WTC11 (cell line): Measurements from ENCODE around the gene RGS9BP. TPM values are rescaled to one million over a fixed set of nuclear protein-coding genes. Genes with fewer than 3 reads are reported as not detected.

Source experiments
- ATAC-seq: fragments of 200-7000 bp; cut with Tn5 transposase; 2 replicates; pipeline ENCODE4 v1.10.0; 2021; ENCODE audit warnings: mild to moderate bottlenecking, moderate library complexity
- CTCF ChIA-PET: fragments of 300-600 bp; sonication (Branson Sonifier 250); formaldehyde crosslinking; loops from one replicate; lab custom pipeline; 2021; ENCODE audit warnings: antibody characterized with exemption; lab: Charles Lee
- POLR2A ChIA-PET: fragments of 350-600 bp; sonication (Branson Sonifier 250); formaldehyde crosslinking; loops from one replicate; lab custom pipeline; 2021; ENCODE audit warnings: antibody characterized with exemption; lab: Charles Lee
- DNase-seq: peaks from one replicate; pipeline ENCODE4 v3.0.0; 2021; ENCODE audit warnings: low spot score
- H3K27ac Mint-ChIP-seq: 2 replicates; pipeline ENCODE4 v1.8.0; 2021; ENCODE audit warnings: mixed read lengths
- H3K27me3 Mint-ChIP-seq: 2 replicates; pipeline ENCODE4 v1.8.0; 2021; ENCODE audit warnings: low read depth, mild to moderate bottlenecking, moderate library complexity, mixed read lengths
- H3K36me3 Mint-ChIP-seq: 2 replicates; pipeline ENCODE4 v1.8.0; 2021; ENCODE audit warnings: mixed read lengths
- H3K4me1 Mint-ChIP-seq: 2 replicates; pipeline ENCODE4 v1.8.0; 2022; ENCODE audit warnings: mixed read lengths
- H3K4me3 Mint-ChIP-seq: 2 replicates; pipeline ENCODE4 v1.8.0; 2021; ENCODE audit warnings: mild to moderate bottlenecking, moderate library complexity, mixed read lengths
- H3K9me3 Mint-ChIP-seq: 2 replicates; pipeline ENCODE4 v1.8.0; 2021; ENCODE audit warnings: mixed read lengths
- CREM ChIP-seq: sonication (generic); formaldehyde crosslinking; IDR thresholded peaks from 2 replicates; pipeline ENCODE4 v1.8.1; 2022; ENCODE audit warnings: mild to moderate bottlenecking, missing genetic modification reagents, moderate library complexity
- FOXJ3 ChIP-seq: sonication (generic); formaldehyde crosslinking; IDR thresholded peaks from 2 replicates; pipeline ENCODE4 v1.9.0; 2021; ENCODE audit warnings: missing genetic modification reagents, mild to moderate bottlenecking, borderline replicate concordance
- FOXK1 ChIP-seq: sonication (generic); formaldehyde crosslinking; IDR thresholded peaks from 2 replicates; pipeline ENCODE4 v1.8.0; 2022; ENCODE audit warnings: mild to moderate bottlenecking, moderate library complexity, missing genetic modification reagents
- FOXP1 ChIP-seq: sonication (generic); formaldehyde crosslinking; IDR thresholded peaks from 2 replicates; pipeline ENCODE4 v1.8.0; 2022; ENCODE audit warnings: missing genetic modification reagents, mild to moderate bottlenecking, moderate library complexity, borderline replicate concordance
- FOXP4 ChIP-seq: sonication (generic); formaldehyde crosslinking; IDR thresholded peaks from 2 replicates; pipeline ENCODE4 v1.8.0; 2022; ENCODE audit warnings: mild to moderate bottlenecking, missing genetic modification reagents
- GRHL2 ChIP-seq: fragments of 250-450 bp; sonication (Bioruptor Pico); IDR thresholded peaks from 2 replicates; pipeline ENCODE4 v1.8.0; 2022; ENCODE audit warnings: mild to moderate bottlenecking, moderate library complexity; ENCODE audit not compliant: insufficient replicate concordance, severe bottlenecking
- MLX ChIP-seq: sonication (generic); formaldehyde crosslinking; IDR thresholded peaks from 2 replicates; pipeline ENCODE4 v1.8.1; 2023; ENCODE audit warnings: mild to moderate bottlenecking, missing genetic modification reagents, moderate library complexity
- NFATC4 ChIP-seq: fragments of 250-450 bp; sonication (Bioruptor Pico); IDR thresholded peaks from 2 replicates; pipeline ENCODE4 v1.9.0; 2021; ENCODE audit warnings: mild to moderate bottlenecking
- PREB ChIP-seq: sonication (generic); formaldehyde crosslinking; IDR thresholded peaks from 2 replicates; pipeline ENCODE4 v1.8.1; 2022; ENCODE audit warnings: mild to moderate bottlenecking, missing genetic modification reagents, moderate library complexity, borderline replicate concordance
- RELA ChIP-seq: sonication (generic); formaldehyde crosslinking; IDR thresholded peaks from 2 replicates; pipeline ENCODE4 v1.8.1; 2022; ENCODE audit warnings: missing genetic modification reagents, mild to moderate bottlenecking, borderline replicate concordance
- TCF7 ChIP-seq: sonication (generic); formaldehyde crosslinking; IDR thresholded peaks from 2 replicates; pipeline ENCODE4 v1.8.0; 2022; ENCODE audit warnings: mild to moderate bottlenecking, low read depth, missing genetic modification reagents, moderate library complexity
- TEAD4 ChIP-seq: sonication (generic); formaldehyde crosslinking; IDR thresholded peaks from 2 replicates; pipeline ENCODE4 v1.8.0; 2022; ENCODE audit warnings: mild to moderate bottlenecking, missing genetic modification reagents
- TP53 ChIP-seq: sonication (generic); formaldehyde crosslinking; IDR thresholded peaks from 2 replicates; pipeline ENCODE4 v1.8.1; 2023; ENCODE audit warnings: mild to moderate bottlenecking, missing genetic modification reagents
- ZNF317 ChIP-seq: sonication (generic); formaldehyde crosslinking; IDR thresholded peaks from 2 replicates; pipeline ENCODE4 v1.8.1; 2023; ENCODE audit warnings: low read depth, mild to moderate bottlenecking, moderate library complexity, missing genetic modification reagents, borderline replicate concordance
- total RNA-seq: library from RNA; stranded (reverse); gene quantifications from 3 replicates; pipeline ENCODE4 v1.2.3, GENCODE V29; 2021
- TF ChIP-seq, protein P1 (sequence below): sonication (generic); formaldehyde crosslinking; IDR thresholded peaks from 2 replicates; pipeline ENCODE4 v1.8.1; 2022; ENCODE audit warnings: missing genetic modification reagents, borderline replicate concordance
- TF ChIP-seq, protein P2 (sequence below): sonication (generic); formaldehyde crosslinking; IDR thresholded peaks from 2 replicates; pipeline ENCODE4 v1.8.0; 2022; ENCODE audit warnings: mild to moderate bottlenecking, missing genetic modification reagents
- TF ChIP-seq, protein P3 (sequence below): fragments of 250-450 bp; sonication (Bioruptor Pico); IDR thresholded peaks from 2 replicates; pipeline ENCODE4 v1.9.0; 2021; ENCODE audit warnings: moderate library complexity, mild to moderate bottlenecking, inconsistent platforms, borderline replicate concordance
- TF ChIP-seq, protein P4 (sequence below): sonication (generic); formaldehyde crosslinking; IDR thresholded peaks from 2 replicates; pipeline ENCODE4 v1.8.0; 2022; ENCODE audit warnings: missing genetic modification reagents
- TF ChIP-seq, protein P5 (sequence below): fragments of 250-450 bp; sonication (Bioruptor Pico); IDR thresholded peaks from 2 replicates; pipeline ENCODE4 v1.9.0; 2021; ENCODE audit warnings: mild to moderate bottlenecking

The RGS9BP gene
- total RNA-seq, 1 experiment from 2014 or later = 0.24 TPM

DNA sequence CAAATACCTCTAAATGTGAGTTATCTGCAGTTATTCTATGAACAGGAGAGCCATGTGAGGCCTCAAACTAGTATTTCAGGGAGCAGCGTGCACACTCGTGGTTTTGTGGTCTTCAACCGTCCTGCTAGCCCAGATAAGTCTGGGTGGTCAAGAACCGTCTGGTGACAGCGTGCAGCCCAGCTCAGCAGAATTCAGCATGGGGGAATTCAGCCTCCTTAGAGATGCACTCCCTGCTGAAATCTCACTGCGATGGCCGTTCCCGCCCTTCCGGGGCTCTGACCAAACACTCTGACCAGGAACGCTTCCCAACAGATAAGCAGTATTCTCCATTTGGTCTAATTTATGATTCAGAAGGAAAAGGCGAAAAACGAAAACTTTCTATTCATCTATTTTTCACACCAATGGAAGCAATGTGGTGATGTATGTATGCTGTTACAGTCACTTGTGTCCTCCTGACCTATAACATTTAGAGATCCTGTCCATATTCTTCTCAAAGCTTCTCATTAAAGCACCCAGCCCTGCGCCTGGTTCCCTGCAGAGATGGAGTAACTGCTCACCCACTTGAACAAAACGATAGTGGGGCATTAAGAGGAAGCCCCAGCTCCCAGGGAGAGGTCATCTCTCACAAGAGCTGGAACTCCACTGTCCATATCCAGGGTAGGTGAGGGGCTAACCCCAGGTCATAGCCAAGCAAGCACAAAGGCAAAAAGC, 3.6 kb upstream of the RGS9BP start:
- no peak overlapping the region for H3K27ac Mint-ChIP-seq
- no peak for TF ChIP-seq CREM
- TF ChIP-seq TP53 (CRISPR knock-in tag) = no peak
- TF ChIP-seq, protein P1, sequence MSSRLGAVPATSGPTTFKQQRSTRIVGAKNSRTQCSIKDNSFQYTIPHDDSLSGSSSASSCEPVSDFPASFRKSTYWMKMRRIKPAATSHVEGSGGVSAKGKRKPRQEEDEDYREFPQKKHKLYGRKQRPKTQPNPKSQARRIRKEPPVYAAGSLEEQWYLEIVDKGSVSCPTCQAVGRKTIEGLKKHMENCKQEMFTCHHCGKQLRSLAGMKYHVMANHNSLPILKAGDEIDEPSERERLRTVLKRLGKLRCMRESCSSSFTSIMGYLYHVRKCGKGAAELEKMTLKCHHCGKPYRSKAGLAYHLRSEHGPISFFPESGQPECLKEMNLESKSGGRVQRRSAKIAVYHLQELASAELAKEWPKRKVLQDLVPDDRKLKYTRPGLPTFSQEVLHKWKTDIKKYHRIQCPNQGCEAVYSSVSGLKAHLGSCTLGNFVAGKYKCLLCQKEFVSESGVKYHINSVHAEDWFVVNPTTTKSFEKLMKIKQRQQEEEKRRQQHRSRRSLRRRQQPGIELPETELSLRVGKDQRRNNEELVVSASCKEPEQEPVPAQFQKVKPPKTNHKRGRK (CRISPR knock-in tag) = no peak
- no peak for TF ChIP-seq FOXP1 (CRISPR knock-in tag)
- TF ChIP-seq FOXK1 (CRISPR knock-in tag) = no peak

GRCh38 chr19:32672841-32673240, 2.8 kb upstream of the RGS9BP start:
- ATAC-seq (no peak), DNase-seq (no peak)
- H3K36me3 Mint-ChIP-seq = no peaks in the 10 kb centered on the region; the same call in 1 of the 2 replicates
- H3K9me3 Mint-ChIP-seq = no peaks in the 10 kb centered on the region
- ChIA-PET POLR2A (no interaction called here), CTCF (interaction anchor here (0.8 to 1.6 kb wide), 2 partner anchors 17 kb away, joined by 3 to 5 read pairs; no protein-coding TSS in a partner anchor)
- no peak overlapping the region for H3K27ac Mint-ChIP-seq
- peaks cover 28% of the 10 kb centered on the region for H3K27me3 Mint-ChIP-seq
- peak overlapping the region; percentile 94 for H3K4me3 Mint-ChIP-seq
- H3K4me1 Mint-ChIP-seq = peaks cover 30% of the 10 kb centered on the region
- TF ChIP-seq FOXJ3 (CRISPR knock-in tag) (no peak), MLX (CRISPR knock-in tag) (no peak), TEAD4 (CRISPR knock-in tag) (no peak), FOXP1 (CRISPR knock-in tag) (no peak), TCF7 (CRISPR knock-in tag) (no peak), PREB (CRISPR knock-in tag) (no peak), GRHL2 (CRISPR knock-in tag) (no peak), ZNF317 (CRISPR knock-in tag) (no peak), RELA (CRISPR knock-in tag) (no peak), FOXP4 (CRISPR knock-in tag) (no peak), NFATC4 (CRISPR knock-in tag) (no peak)
- TF ChIP-seq, protein P2, sequence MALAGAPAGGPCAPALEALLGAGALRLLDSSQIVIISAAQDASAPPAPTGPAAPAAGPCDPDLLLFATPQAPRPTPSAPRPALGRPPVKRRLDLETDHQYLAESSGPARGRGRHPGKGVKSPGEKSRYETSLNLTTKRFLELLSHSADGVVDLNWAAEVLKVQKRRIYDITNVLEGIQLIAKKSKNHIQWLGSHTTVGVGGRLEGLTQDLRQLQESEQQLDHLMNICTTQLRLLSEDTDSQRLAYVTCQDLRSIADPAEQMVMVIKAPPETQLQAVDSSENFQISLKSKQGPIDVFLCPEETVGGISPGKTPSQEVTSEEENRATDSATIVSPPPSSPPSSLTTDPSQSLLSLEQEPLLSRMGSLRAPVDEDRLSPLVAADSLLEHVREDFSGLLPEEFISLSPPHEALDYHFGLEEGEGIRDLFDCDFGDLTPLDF (CRISPR knock-in tag) = no peak
- TF ChIP-seq, protein P3, sequence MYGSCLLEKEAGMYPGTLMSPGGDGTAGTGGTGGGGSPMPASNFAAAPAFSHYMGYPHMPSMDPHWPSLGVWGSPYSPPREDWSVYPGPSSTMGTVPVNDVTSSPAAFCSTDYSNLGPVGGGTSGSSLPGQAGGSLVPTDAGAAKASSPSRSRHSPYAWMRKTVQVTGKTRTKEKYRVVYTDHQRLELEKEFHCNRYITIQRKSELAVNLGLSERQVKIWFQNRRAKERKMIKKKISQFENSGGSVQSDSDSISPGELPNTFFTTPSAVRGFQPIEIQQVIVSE (CRISPR knock-in tag) = no peak
- TF ChIP-seq, protein P4, sequence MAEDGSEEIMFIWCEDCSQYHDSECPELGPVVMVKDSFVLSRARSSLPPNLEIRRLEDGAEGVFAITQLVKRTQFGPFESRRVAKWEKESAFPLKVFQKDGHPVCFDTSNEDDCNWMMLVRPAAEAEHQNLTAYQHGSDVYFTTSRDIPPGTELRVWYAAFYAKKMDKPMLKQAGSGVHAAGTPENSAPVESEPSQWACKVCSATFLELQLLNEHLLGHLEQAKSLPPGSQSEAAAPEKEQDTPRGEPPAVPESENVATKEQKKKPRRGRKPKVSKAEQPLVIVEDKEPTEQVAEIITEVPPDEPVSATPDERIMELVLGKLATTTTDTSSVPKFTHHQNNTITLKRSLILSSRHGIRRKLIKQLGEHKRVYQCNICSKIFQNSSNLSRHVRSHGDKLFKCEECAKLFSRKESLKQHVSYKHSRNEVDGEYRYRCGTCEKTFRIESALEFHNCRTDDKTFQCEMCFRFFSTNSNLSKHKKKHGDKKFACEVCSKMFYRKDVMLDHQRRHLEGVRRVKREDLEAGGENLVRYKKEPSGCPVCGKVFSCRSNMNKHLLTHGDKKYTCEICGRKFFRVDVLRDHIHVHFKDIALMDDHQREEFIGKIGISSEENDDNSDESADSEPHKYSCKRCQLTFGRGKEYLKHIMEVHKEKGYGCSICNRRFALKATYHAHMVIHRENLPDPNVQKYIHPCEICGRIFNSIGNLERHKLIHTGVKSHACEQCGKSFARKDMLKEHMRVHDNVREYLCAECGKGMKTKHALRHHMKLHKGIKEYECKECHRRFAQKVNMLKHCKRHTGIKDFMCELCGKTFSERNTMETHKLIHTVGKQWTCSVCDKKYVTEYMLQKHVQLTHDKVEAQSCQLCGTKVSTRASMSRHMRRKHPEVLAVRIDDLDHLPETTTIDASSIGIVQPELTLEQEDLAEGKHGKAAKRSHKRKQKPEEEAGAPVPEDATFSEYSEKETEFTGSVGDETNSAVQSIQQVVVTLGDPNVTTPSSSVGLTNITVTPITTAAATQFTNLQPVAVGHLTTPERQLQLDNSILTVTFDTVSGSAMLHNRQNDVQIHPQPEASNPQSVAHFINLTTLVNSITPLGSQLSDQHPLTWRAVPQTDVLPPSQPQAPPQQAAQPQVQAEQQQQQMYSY (CRISPR knock-in tag) = no peak
- TF ChIP-seq, protein P5, sequence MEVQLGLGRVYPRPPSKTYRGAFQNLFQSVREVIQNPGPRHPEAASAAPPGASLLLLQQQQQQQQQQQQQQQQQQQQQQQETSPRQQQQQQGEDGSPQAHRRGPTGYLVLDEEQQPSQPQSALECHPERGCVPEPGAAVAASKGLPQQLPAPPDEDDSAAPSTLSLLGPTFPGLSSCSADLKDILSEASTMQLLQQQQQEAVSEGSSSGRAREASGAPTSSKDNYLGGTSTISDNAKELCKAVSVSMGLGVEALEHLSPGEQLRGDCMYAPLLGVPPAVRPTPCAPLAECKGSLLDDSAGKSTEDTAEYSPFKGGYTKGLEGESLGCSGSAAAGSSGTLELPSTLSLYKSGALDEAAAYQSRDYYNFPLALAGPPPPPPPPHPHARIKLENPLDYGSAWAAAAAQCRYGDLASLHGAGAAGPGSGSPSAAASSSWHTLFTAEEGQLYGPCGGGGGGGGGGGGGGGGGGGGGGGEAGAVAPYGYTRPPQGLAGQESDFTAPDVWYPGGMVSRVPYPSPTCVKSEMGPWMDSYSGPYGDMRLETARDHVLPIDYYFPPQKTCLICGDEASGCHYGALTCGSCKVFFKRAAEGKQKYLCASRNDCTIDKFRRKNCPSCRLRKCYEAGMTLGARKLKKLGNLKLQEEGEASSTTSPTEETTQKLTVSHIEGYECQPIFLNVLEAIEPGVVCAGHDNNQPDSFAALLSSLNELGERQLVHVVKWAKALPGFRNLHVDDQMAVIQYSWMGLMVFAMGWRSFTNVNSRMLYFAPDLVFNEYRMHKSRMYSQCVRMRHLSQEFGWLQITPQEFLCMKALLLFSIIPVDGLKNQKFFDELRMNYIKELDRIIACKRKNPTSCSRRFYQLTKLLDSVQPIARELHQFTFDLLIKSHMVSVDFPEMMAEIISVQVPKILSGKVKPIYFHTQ (CRISPR knock-in tag) = no peak

More for the DNA sequence above, 3.6 kb upstream of the RGS9BP start:
- Mint-ChIP-seq H3K9me3 (no peaks in the 10 kb centered on the region), H3K36me3 (peaks cover 3% of the 10 kb centered on the region), H3K4me1 (peaks cover 23% of the 10 kb centered on the region), H3K4me3 (no peak overlapping the region), H3K27me3 (peaks cover 20% of the 10 kb centered on the region)
- DNase-seq (no peak), ATAC-seq (no peak)
- ChIA-PET POLR2A (no interaction called here), CTCF (interaction anchor here (1.6 kb wide), 1 partner anchor 17 kb away, joined by 5 read pairs; no protein-coding TSS in a partner anchor)
